HG02588 (cell line): ENCODE data around the gene HNRNPC.
"Not testable (repeated sequence)": the region's sequence is repeated elsewhere in the genome, so short reads cannot be mapped to it uniquely, and the experiment has no call there.

Experiments
- ATAC-seq: cut with Tn5 transposase; IDR thresholded peaks from one replicate; pipeline ENCODE4 v1.9.1; 2021; ENCODE audit warnings: mild to moderate bottlenecking, moderate library complexity; ENCODE audit not compliant: unreplicated experiment

HNRNPC gene

DNA sequence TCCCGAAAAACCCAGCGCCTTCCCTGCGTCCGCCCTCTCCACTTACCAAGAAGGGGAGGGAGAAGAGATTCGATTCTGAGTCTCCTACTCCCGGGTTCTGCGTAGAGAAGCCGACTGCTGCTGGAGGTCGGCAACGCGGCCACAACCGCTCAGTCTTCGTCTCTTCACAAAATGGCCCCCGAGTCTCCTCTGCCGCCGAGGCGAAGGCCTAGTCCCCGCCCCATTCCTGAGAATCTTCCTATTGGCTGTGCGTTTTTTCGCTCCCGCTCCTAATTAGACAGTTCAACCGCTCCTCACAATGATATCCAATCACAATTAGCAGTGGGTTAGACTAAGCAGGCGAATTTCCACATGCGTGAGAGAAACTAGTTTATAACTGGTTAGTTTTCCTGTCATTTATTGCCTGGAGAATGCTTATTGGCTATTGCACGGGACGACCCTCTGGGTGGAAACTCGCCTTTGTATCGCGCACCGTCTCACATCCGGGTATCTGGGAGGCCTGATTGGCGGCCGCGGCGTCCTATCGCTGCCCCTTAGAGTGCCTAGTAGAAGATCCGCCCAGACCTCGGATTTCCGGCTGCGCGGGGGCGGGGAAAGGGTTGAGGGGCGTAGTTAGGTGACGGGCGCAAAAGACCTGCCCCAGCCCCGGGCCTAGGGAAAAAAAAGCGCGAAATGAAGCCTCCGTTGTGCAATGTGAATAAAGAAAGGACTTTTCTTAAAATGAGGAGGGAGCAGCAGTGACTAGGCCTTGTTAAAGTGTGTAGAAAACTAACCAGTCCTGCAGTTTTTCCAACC lies at the start of gene HNRNPC:
Gene HNRNPC (minus strand): TSS at position 191 of the 795 bp plus-strand sequence. CDS start 35,249 bp downstream, outside the sequence.
- peak; percentile 90 for ATAC-seq

- ATAC-seq, result no peak
Measured at GRCh38 chr14:21317398-21317797, 48.2 kb upstream of the HNRNPC start.

DNA sequence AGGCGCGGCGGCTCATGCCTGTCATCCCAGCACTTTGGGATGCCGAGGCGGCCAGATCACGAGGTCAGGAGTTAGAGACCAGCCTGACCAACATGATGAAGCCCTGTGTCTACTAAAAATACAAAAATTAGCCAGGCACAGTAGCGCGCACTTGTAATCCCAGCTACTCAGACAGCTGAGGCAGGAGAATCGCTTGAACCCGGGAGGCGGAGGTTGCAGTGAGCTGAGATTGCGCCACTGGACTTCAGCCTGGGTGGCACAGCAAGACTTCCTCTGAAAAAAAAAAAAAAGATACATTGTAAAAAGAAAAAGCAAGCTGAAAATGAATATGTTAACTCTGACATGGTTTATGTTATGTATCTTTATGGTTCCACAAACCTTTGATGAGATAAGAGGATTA lies 44.3 kb upstream of the HNRNPC start:
- ATAC-seq, result no peak

GRCh38 chr14:21311614-21312013 lies 42.4 kb upstream of the HNRNPC start:
- no peak for ATAC-seq

DNA sequence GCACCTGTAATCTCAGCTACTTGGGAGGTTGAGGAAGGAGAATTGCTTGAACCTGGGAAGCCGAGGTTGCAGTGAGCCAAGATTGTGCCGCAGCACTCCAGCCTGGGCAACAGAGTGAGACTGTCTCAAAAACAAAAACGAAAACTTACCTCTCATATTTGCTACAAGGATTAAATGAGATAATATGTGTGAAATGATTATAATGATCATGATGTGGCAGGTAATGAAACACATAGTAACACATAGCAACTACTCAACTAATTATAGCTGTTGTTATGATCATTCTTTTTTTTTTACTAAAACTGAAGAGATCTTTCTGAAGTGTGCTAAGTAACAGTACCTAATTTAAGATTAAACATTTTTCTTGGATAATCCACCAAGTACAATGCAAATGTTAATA lies 40.7 kb upstream of the HNRNPC start:
- no peak for ATAC-seq

GRCh38 chr14:21309238-21309636 lies 40.0 kb upstream of the HNRNPC start:
- no peak for ATAC-seq

DNA sequence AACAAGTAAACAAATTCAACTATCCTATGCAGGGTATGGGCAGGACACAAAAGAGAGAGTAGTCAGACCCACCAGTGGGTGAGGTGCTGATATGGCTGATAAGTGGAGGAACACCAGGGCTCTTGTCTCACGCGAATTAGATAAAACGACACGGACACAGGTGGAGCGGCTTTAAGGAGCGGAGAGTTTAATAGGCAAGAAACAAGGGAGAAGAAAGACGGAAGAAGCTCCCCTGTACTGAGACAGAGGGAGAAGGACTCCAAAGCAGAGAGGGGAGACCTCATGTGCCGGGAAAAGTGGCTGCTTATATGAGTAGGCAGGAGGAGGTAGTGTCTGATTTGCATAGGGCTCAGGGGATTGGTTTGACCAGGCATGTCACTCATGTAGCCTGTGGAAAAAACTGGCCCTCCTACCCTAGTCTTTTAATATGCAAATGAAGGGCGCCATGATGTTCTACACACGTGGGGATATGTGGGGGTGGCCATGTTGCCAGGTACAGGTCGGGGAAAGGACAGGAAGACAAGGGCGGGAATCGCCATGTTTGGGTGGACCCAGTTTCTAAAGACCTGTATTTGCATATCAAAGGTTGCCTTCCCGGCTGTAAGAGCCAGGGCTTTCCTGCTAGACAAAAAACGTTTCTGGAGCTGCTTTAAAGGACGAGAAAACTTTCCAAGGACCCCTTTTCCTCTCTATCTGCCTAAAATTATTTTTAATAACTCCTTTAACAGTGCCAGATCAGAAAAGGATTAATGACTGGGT lies 39.4 kb upstream of the HNRNPC start:
- peak; percentile 74 for ATAC-seq

DNA sequence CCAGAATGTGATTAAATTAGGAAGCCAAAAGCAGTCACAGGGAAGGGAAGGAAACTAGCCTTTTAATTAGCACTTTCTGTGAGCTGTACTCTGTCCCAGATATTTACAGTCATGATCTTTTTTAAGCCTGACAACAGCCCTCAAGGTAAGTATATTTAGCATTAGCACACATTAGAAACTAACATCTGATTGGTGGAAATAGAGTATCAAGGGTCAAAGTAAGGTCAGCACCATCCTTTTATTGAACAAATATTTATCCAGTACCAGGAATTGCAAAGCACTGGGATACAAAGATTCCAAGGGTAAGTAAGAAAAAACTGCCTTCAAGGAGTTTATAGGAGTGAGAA lies 38.9 kb upstream of the HNRNPC start:
- ATAC-seq, result no peak

DNA sequence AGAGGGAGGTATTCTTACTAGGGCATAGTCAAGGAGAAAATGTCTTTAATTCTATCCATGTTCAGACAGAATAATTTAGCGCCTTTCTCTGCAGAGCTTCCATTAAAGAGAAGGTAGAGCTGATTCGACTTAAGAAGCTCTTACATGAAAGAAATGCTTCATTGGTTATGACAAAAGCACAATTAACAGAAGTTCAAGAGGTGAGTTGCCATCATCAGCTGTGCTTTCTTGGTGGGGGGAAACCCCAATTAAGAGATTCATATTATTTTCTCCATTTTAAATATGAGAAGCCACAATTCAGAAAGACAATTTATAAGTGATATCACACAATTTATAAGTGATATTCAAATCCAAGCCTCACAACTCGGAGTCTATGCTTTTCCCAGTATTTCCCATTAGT lies 38.4 kb upstream of the HNRNPC start:
- no peak for ATAC-seq

- not testable (repeated sequence) for ATAC-seq
Measured at GRCh38 chr14:21302836-21303140, 33.5 kb upstream of the HNRNPC start.

DNA sequence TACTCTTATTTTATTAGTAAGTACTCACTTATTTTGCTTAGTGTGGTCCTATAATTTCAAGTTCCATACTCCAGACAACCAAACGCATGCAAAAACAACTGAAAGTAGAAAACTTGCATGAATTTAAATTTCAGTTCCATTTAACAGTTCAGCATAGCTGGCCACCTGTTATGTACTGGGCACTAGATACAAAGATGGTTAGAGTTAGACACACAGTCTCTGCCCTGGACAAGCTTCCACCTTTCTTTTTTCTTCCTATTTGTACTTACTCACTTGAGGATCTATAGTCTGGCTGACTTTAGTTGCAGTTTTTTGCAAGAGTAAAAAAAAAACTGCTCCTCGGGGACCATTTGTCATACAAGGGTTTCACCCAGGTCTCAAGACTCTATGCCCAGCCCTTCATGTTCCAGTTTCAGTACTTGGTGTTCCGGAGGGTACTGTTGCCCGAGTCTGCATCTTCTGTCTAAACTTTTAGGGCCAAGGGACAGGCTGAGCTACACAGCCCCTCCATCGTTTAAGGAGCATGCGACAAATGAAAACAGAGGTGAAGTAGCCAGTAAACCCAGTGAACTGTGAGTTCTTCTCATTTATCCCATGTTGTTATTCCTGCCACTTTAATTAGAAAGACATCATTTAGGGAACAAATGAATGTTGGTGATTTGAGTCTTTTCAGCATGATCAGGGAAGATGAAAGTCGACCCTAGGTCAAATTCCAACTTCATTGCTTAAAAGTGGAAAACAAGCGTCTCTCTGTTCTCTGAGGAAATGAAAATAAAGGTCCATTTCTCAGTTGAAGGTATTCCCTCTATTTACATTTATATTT lies 33.0 kb upstream of the HNRNPC start:
- ATAC-seq, result no peak

GRCh38 chr14:21300892-21301291 lies 31.6 kb upstream of the HNRNPC start:
- ATAC-seq, result no peak

GRCh38 chr14:21299562-21300130 lies 30.4 kb upstream of the HNRNPC start:
- ATAC-seq, result no peak

DNA sequence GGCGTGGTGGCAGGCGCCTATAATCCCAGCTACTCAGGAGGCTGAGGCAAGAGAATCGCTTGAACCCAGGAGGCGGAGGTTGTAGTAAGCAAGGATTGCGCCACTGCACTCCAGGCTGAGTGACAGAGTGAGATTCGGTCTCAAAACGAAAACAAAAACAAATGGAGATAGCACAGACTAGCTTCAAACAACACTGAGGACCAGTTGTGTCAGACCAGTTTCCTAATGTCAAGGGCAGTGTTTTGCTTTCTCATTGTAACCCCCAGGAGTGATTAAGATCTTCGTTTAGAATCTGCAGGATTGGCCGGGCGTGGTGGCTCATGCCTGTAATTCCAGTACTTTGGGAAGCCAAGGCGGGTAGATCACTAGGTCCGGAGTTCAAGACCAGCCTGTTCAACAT lies 29.1 kb upstream of the HNRNPC start:
- no peak for ATAC-seq

- ATAC-seq, result not testable (repeated sequence)
Measured at GRCh38 chr14:21294026-21294425, 24.8 kb upstream of the HNRNPC start.

DNA sequence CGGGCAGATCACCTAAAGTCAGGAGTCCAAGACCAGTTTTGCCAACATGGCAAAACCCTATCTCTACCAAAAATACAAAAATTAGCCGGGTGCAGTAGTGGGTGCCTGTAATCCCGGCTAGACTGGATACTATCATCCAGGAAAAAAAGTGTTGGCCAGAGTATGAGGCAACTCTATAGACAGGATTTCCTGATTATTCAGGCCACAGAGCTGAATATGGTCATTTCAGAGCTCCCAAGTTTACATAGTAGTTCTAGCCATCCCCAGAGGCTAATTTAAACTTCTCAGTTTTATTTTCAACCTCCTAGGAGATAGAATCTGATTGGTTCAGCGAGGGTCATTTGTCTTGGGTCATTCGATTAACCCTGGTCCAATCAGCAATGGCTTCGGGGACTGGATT lies 17.9 kb upstream of the HNRNPC start:
- ATAC-seq, result no peak

DNA sequence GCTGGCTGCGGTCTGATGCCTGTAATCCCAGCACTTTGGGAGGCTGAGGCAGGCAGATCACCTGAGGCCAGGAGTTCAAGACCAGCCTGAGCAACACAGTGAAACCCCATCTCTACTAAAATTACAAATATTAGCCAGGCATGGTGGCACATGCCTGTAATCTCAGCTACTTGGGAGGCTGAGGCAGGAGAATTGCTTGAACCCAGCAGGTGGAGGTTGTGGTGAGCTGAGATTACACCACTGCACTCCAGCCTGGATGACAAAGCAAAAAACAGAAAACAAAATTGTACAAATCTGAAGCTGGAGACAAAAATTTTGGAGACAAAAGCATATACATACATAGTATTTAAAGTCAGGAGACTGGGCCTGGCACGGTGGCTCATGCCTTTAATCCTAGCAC lies 17.3 kb upstream of the HNRNPC start:
- ATAC-seq, result not testable (repeated sequence)

- ATAC-seq, result not testable (repeated sequence)
Measured at GRCh38 chr14:21281917-21282316, 12.7 kb upstream of the HNRNPC start.

- ATAC-seq, result no peak
Measured at GRCh38 chr14:21279783-21280182, 10.5 kb upstream of the HNRNPC start, which contains the start of gene RPGRIP1. Gene RPGRIP1 (plus strand): TSS chr14:21280083. CDS start chr14:21287977, 7,894 bp downstream.

DNA sequence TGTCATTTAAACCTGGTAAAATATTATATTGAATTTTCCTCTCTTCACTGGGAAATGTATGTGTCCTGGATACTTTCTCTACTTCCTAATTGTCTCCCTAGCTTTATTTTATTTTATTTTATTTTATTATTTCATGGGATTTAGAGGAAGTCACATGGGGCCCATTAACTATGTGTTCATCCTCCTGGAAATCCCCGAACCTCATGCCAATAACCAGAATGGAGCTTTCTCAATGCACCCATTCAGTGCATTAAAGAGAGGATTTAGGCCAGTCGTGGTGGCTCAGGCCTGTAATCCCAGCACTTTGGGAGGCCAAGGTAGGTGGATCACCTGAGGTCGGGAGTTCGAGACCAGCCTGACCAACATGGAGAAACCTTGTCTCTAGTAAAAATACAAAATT lies 9.4 kb upstream of the HNRNPC start:
- ATAC-seq, result no peak

- ATAC-seq, result no peak
Measured at GRCh38 chr14:21275261-21275858, 6.1 kb upstream of the HNRNPC start.
